GM21737 (cell line): ENCODE results near the gene CAPS.

Experiments used
- ATAC-seq: cut with Tn5 transposase; IDR thresholded peaks from one replicate; pipeline ENCODE4 v1.9.1; 2021; ENCODE audit warnings: mild to moderate bottlenecking, moderate library complexity; ENCODE audit not compliant: unreplicated experiment

Gene CAPS

DNA sequence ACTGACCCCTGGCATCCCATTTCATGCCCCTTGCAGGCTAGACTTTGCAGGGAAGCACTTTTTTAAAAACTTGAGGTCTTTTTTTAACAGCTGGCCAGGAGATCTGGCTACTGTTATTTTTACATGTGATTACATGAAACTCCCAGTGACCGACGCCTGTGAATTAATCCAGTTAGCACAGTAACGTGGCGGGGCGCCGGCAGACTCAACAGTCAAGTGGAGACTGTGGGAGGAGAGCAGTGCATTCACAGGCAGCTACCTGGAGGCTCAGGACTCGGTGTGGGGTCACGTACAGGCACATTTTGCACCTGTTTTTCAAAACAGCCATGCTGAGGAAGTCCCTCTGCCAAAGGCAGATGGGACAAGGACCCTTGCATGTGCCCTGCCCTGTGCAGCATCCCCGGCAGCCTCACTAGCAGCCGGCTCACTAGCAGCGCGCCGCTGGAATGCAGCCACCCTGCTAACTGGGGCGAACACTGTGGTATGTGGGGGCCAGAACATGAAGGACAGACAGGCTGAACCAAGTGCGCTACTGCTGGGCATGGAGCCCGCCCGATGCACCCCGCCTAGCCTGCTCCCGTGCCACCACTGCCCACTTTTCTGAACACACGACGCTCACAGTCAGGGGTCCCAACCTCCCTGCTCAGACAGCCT is 18.7 kb downstream of the CAPS start:
- no peak for ATAC-seq

DNA sequence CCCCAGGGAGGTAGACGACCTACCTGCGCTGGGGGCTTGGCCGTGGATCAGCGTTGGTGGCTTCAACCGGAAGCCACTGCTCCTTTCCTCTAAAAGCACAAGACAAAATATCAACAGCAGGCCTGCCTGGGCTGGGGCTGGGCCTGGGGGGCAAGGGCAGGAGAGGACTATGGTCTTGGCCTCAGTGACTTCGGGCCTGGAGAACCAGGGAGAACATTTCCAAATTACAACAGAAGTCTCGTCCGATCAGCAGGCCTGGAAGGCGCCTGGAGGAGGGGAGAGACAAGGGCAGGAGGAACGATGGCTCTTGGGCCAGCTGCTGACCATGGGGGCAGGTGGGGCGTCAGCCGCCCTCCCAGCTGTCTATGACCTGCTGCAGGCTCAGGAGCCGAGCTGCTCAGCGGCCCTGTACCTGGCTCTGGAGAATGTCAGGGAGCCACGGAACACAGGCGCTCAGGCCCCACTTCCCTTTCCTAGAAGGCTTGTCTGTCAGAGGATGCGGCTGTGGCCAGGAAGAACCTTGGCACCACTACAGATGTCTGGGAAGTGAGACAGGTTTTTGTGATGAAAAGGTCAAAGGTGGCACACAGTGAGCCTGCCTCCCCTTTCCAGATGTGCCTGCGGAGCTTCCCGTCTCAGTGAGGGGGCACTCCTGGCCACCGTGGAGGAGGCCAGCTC is 19.5 kb downstream of the CAPS start:
- no peak for ATAC-seq

DNA sequence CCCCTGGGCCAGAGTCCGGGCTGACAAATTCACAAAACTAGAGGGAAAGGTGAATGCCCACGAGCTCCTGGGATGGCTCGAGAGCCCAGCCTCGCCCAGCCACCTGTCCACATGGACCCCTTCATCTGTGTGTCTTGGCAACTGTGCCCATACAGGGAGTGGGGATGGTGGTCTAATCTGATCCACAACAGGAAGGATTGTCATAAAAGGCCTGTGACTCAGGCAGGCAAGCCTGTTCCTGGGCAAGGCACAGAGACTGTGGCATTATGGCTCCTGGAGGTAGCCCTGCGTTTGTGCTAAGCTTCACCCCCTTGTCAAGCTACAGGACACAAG is 20.0 kb downstream of the CAPS start:
- no peak for ATAC-seq

DNA sequence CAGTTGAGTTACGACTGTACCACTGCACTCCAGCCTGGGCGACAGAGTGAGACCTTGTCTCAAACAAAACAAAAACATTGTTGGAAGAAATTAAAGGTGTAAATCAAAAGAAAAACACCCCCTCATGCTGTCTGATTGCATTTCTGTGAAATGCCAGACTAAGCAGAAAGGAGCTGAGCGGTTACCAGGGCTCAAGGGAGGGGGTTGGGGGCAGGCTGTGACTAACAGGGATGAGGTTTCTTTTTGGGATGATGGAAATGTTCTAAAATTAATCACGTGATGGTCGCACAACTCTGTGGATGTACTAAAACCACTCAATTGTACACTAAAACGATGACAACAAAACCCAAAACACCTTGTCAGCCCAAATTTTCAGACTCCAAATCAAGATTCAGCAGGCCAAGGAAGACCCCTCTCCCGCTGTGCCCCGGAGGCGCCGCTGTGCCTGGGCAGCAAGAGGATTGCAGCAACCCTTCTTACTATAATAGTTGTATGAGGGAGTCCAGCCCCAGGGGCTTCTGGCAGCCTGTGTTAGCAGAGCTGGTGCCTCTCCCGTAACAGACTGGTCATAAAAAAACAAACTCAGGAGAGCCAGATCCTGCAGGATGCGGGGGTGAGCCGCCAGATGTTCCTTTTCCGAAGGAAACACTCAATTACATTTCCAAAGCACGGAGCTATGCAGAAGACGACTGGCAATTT is 20.9 kb downstream of the CAPS start:
- no peak for ATAC-seq

DNA sequence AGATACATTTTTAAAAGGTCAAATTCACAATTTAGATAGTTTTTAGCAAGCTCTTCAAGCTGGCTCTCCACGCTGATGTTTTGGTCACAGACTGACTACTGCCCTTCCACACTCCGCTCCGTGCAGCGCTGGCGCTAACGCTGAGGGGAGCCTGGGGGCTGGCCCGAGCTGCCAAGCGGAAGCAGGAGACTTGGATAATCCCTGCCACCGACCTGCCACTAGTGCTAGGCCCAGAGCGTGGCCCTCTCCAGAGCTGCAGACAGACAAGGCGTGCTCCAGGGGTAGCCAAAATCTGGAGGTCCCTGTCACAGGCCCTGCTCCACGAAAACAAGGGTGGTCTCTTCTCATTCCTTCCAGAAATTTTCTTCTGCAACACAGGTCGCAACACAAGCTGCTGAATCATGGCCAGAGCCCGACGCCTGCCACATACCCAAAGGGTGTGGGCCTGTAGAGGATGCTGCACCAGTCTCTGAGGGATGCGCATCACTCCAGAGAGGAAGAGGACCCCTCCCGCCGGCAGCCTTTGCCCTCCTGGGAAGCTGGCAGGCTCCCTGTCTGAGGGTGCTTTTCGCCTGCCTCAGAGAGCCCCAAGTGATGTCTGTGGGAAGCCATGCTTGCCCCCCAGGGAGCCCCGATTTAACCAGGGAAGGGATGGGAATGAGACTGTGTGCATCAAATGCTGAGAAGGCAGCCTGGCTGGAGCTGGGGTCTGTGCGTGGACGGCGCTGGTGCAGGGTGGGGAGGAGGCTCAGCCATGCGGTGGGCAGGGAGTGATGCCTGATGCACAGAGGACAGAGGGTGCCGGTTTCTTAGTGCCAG is 21.6 kb downstream of the CAPS start:
- ATAC-seq, result no peak

DNA sequence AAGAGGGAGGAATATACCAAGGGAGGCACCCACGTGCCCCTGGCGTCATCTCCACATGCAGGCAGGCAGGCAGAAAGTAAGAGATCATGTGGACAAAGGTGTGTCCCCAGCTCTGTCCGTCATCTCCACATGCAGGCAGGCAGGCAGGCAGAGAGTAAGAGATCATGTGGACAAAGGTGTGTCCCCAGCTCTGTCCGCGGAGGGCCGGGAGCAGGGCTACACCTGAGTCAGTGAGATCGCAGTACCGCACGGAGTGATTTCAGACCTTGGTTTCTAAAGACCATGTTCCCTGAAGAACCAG is 22.2 kb downstream of the CAPS start:
- no peak for ATAC-seq

DNA sequence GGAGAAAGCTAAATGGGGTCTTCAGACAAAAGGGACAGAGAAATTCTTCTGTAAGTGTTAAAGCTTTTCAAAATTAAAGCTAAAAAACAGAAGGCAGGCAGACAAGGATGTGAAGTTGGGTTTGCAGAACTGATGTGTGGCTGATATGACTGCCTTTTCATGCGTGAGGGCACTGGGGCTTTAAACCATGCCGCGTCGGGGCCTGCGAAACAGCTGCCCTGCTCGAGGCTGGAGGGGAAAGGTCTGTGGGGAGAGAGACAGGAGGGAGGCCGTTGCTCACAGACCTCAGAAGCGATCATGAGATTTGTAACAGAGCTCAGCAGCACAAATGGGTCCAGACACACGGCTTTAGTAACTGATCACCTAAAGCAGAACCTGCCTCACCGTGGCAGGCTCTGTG is 23.5 kb downstream of the CAPS start:
- no peak for ATAC-seq

DNA sequence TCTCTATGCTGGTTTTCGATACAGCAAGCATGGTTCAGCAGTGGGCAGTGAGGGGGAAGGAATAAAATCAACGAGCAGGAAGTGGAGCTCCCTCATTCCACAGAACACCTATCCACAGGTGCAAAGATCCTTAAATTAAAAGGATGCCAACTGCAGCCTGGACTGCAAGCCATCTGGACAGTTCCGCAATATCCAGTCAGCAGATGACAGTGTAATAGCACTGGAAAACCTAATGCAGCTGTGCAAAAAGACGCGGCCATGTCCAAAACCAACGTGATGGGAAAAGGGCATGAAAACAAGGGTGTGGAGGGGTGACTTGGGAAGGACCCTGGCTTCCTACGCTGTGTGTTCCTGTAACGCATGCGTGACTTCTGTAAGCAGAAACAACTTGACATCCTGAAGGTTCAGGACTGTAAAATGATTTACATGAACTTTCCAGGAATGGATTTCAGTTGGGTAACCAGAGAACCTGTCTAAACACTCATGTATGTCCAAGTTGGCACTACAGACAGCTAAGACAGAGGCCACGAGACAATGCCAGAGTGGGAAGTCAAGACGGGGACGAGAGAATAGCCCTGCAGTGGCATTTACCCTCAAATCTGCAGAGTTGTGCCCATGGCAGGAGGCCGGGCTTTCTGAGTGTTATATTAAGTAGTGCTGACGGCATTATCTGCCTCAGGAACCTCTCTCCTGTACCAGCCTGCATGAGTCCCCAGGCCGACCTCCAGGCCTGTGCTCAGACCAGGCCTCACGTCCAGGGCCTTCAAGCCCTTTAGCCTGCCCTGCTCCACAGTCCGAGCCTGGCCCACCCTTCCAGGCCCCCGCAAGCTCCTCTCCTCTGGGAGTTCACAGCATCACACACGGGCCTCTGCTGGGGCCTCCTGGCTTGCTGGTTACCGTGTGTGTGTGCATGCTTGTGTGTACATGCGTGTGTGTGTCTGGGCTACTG is 26.5 kb downstream of the CAPS start:
- ATAC-seq, result no peak

DNA sequence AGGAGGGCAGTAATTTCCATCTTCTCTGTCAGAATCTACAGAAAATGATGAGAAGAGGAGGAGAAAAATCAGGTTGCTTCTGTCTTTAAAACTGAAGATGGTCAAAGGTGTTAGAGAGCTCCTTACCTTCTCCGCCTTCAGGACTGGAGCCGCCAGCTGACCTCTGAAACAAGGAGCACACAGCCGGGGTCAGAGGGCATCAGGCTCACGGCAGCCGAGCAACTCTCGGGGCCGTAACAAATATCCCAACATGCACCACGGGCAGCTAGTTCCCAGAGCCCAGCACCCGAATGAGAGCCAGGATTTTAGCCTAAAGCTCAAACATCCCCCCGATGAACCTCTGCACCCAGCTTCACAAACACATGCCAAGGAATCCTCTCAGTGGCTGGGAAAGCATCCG is 27.6 kb downstream of the CAPS start:
- no peak for ATAC-seq

DNA sequence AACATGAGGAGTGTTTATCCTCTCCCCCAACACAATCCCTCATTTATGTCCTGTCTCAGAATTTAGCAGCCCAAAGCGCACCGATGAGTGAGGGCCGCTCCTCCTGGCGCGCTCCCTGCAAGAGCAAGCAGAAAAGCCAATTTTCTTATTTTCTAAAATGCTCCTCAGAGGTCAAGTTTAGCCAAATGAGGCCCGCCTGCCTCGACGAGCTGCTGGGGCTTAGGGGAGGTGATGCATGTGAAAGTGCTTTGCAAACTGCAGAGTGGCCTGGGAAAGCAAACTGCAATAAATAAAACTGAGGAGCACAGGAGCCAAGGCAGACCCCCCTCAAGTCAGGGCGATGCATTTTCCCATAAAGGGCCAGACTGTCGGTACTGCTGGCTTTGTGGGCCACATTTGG is 29.0 kb downstream of the CAPS start:
- ATAC-seq, result no peak

DNA sequence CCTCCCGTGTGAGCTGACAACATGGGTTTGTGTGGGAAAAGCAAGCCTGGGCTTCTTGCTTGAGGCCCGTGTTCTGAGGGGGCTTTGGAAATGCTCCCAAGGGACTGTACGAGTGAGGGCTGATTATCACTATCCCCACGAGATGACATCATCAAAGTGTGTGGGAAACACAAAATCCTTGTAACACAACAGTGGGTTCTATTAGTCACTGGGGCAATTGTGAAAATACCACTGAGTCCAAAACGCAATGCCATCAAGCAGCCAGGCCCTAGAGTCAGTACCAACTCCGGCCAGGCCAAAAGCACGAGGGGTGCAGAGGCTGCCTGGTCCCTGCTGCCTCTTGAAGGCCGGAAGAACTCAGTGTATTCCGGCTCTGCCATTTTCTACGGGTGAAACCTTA is 29.6 kb downstream of the CAPS start:
- no peak for ATAC-seq

DNA sequence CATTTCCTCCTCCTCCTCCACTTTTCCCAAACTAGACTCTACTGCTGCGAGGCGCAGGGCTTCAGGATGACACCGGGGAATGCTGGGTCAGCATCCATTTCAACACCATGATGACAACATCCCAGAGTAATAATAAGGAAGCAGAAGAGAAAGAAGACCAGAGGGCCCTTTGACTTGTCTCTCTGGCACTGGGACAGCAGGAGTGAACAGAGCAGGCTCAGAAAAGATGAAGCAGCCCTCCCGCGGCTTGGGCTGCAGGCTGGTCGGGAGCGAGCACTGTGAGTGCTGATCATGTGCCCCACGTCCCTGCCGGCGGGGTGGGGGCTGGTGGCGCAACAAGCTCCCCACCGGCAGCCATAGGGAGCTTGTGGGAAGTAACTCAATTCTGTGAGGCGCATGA is 33.4 kb downstream of the CAPS start:
- no peak for ATAC-seq

DNA sequence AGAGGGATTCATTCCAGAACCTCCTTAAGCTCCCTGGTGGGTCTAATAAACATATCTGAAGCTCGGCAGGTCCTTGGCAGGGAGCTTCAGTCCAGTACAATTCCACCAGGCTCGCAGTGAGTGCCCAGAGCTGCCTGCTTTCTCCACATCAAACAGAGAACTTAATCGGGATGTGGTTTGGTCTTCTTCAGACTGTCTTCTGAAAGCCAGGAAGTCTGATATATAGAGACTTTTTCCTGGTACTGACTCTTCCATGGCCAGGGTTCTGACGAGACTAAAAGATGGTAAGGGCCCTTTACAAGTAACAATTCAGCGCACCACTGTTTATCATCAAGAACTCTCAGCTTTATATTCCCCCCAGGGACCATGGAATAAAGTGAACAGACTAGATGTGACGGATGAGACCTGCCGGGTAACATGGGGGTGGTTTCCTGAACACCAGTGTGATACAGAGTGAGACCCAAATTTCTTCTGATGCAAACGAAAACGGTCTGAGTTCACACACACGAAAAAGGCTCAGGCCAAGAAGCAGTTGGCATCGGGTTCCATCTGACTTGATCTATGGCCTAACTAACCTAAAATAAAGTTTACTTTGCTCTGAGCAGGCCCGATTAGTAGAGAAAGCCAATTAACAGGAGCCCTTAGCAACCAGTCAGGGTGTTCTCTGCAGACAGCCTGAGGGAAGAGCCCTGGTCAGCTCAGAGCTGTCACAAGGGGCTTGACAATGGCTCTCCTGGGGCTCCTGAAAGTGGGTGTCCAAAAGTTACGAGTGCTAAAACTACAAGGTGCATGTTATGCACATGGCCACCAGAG is 34.9 kb downstream of the CAPS start:
- no peak for ATAC-seq

DNA sequence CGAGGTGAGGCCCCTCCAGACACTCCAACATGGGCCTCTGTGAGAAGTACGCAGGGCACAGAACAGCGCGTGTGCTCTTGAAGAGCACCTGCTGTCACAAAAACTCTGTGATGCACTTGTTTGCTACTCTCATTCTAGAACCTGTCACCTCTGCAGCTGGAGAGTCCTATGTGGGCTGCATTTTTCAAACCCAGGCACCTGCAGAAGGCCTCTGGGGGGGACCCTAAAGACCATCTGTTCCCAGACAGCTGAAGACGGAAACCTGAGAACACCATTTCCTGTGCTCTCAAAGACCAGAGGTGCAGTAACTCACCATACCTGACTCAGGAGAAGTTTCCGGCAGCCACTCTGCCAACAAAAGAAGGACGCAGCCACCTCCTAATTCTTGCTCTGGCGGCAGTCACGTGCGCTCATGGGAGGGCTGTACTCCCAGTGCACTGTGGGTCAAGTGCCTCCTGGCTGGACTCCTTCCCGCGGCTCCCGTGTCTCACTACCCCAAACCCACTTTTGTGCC is 35.8 kb downstream of the CAPS start:
- ATAC-seq, result no peak

DNA sequence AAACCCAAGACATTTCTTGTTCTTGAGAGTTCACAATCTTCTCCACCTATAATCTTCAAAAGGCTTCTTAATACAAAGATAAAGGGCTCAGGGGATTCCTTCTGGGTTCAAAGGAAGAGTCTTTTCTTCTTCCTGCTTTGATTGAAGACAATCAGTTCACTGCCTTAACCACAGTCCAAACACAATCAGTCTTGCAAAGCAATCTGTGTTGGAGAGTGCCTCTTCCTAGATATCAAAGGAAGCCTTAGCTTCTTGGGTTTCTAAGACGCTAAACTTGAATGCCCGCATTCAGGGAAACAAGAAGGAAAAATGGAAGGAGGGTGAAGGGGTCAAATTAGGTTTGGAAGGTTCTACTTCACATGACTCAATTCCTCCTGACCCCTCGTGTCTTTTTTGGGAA is 36.7 kb downstream of the CAPS start:
- ATAC-seq, result no peak

DNA sequence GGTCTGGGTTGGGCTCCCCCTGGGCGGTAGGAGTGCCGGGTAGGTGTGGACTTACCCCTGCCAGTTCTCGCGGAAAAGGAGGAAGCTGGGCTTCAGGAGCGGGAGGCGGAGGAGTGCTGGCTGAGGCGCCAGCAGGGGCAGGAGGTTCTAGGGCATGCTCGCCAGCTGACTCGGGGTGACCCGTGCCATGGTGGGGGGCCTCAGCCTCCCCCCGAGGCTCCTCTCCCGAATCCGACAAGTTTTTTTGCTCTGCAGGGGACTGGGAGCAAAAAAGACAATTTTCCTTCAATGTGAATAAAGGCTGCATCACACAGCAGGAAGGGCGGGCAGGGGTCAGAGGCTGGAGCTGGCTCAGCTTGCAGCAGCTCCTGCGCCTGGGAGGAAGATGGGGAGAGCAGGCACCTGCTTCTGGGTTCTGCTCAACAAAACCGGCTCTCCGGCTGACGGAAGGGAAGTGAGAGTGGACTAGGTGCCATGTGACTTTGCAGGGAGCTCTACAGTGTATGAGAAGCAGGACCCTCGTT is 37.3 kb downstream of the CAPS start:
- ATAC-seq, result no peak

DNA sequence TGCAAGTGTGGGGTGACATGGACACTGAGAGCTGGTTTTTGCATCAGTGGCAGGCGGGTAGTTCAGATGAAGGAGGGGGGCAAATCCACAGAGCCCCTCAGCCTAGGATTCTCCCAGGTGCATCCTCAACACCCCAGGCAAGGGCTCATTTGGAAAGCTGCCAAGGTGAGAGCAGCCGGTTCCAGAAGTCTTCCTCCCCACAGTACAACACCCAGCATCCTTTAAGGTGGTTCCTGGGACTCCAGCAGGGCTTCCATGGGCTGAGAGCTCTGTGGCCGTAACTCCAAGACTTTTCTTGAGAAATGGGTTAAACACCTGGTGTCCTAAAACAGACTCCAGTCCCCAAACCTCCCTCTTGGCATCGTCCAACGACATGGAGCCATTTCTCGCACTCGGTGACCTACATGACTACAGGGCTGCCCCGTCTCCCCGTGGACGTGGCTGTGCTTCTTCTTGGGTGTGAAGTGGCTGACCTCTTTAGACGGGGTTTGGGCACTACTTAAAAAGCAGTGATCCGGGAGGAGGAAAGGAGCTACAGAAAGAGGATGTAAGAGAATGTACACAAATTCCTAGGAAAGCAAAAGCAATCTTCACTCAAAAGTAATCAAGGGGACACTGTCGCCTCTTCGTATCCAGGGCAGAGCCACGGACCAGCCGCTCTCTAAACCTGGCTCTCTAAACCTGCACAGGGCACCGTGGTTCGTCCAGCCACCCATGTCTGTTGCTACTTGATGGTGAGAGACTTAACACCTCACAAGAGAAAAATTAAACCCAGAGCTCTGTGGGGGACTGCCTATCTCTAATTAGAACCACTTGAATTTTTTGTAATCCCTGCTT is 38.4 kb downstream of the CAPS start:
- no peak for ATAC-seq

DNA sequence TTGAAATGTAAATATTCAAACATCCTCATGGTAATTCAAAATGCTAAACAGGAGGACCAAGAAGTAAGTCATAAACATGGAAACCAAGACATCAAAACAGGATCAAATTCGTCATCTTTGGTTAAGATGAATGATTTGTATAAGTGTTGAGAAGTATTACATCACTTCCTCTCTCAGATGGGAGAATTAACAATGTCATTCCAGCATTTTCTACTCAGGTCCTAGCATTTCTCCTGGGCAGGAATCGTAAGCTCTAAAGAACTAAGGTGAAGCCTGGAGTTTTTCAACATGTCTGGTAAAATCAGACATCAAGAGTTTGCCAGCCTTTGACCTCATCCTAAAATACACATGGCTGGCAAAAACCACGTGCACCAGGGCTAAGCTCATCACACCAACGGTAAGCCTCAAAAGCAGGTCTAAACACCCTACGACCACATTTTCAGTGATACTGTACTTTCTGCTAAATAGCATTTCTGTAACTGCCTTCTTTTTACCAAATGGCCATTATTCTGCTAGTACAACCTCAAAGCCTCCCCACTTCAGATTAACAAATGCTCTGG is 39.1 kb downstream of the CAPS start:
- no peak for ATAC-seq
